Transverse colon (tissue), 3 donors: ENCODE results near the gene RBBP8.

Experiments used
- POLR2A ChIP-seq: fragments of 450-650 bp; IDR thresholded peaks from one replicate; pipeline ENCODE4 v1.6.1; 2016; ENCODE audit warnings: antibody characterized with exemption, mild to moderate bottlenecking, moderate library complexity
- TF ChIP-seq, protein P1 (sequence below), 5 experiments: fragments of 200-600 bp in 3 of 5; fragments of 450-650 bp in 2 of 5; sonication (generic) in 3 of 5; IDR thresholded peaks; 1 replicate in 2 of 5; 2 replicates in 3 of 5; pipeline ENCODE4 v1.5.1; 2016 to 2017; ENCODE audit warnings: antibody characterized with exemption in 5 of 5, inconsistent platforms in 3 of 5, mild to moderate bottlenecking in 2 of 5, moderate library complexity in 1 of 5

DNA sequence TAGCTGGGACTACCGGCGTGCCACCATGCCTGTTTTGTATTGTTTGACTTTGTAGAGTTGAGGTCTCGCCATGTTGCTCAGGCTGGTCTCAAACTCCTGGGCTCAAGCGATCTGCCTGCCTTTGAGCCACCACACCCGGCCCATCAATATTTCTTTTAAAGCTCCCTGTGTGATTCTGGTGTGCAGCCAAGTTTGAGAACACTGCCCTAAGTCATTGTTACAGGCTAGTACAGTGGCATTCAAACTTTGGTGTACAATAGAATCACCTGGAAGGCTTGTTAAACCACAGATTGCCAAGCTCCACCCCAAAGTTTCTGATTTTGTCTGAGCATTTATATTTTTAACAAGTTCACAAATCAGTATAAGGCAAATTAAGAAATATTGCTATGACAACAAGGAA lies 99.9 kb downstream of the RBBP8 start:
- TF ChIP-seq, protein P1, sequence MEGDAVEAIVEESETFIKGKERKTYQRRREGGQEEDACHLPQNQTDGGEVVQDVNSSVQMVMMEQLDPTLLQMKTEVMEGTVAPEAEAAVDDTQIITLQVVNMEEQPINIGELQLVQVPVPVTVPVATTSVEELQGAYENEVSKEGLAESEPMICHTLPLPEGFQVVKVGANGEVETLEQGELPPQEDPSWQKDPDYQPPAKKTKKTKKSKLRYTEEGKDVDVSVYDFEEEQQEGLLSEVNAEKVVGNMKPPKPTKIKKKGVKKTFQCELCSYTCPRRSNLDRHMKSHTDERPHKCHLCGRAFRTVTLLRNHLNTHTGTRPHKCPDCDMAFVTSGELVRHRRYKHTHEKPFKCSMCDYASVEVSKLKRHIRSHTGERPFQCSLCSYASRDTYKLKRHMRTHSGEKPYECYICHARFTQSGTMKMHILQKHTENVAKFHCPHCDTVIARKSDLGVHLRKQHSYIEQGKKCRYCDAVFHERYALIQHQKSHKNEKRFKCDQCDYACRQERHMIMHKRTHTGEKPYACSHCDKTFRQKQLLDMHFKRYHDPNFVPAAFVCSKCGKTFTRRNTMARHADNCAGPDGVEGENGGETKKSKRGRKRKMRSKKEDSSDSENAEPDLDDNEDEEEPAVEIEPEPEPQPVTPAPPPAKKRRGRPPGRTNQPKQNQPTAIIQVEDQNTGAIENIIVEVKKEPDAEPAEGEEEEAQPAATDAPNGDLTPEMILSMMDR (IDR thresholded peaks at IDR 0.05): no peak
- TF ChIP-seq POLR2A: no peak
